ENCODE data around the gene CREG2.

CREG2 gene

DNA sequence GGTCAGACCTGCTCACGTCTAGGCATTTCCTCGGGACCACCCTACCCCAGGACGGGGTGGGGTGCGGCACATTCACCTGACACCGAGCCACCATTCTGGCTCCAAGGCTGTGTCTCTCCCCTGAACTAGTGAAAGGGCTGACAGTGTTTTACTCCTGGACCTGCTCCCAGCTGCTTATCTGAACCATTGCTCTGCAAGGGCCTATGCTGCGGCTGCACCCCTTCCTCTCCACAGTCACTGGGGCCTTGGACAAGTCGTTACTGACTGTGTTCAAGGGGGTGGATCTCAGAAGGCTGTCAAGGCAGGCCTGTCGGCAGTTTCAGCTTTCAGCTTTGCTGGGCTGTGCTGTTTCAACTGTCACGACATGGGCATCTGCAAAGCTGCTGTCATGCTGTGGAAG lies 11.7 kb downstream of the CREG2 start:
- Histone ChIP-seq H3K14ac (ENCODE audit: low read length in 2 of 2) (no peak overlapping the region), H2BK120ac (ENCODE audit: low read depth, low read length) (no peak overlapping the region), H3K4ac (ENCODE audit: low read depth in 1 of 2, low read length in 2 of 2) (no peak overlapping the region), H2BK12ac (ENCODE audit: low read length in 2 of 2) (no peak overlapping the region), H4K8ac (ENCODE audit: low read length) (no peak overlapping the region), H3K79me1 (replicated peaks; ENCODE audit: low read length, poor library complexity, severe bottlenecking) (no peaks in the 10 kb centered on the region), H3K4me2 (ENCODE audit: low read length, poor library complexity, severe bottlenecking) (no peak overlapping the region), H4K91ac (ENCODE audit: low read length) (no peak overlapping the region), H3K9ac (ENCODE audit: low read length) (no peak overlapping the region), H2AFZ (ENCODE audit: low read depth, low read length) (no peak overlapping the region), H3K27ac (ENCODE audit: low read length, poor library complexity, severe bottlenecking) (no peak overlapping the region), H3K36me3 (ENCODE audit: control insufficient read depth in 1 of 2, insufficient read depth in 2 of 2, low read depth in 1 of 2, low read length in 2 of 2) (no peaks in the 10 kb centered on the region), H2BK5ac (ENCODE audit: low read depth, low read length, poor library complexity, severe bottlenecking) (no peak overlapping the region), H3K18ac (ENCODE audit: low read depth in 1 of 2, low read length in 2 of 2) (no peak overlapping the region), H3K23ac (ENCODE audit: low read length in 2 of 2) (no peak overlapping the region), H3K9me3 (ENCODE audit: control insufficient read depth, low read length) (no peaks in the 10 kb centered on the region), H3K27me3 (ENCODE audit: control insufficient read depth in 1 of 2, insufficient read depth in 1 of 2, low read length in 2 of 2) (peaks cover 0 to 11% of the 10 kb centered on the region in 2 experiments), H2AK5ac (ENCODE audit: low read length, severe bottlenecking) (no peak overlapping the region), H3K4me3 (ENCODE audit: insufficient read depth in 1 of 2, low read depth in 1 of 2, low read length in 2 of 2) (no peak overlapping the region), H3K4me1 (ENCODE audit: control insufficient read depth, insufficient read depth, low read depth, low read length) (peaks cover 5% of the 10 kb centered on the region), H2BK15ac (ENCODE audit: low read depth, poor library complexity, severe bottlenecking) (no peak overlapping the region)
- WGBS, result 85% methylated on average over 9 of the region's 9 CpGs
- no peak for DNase-seq

DNA sequence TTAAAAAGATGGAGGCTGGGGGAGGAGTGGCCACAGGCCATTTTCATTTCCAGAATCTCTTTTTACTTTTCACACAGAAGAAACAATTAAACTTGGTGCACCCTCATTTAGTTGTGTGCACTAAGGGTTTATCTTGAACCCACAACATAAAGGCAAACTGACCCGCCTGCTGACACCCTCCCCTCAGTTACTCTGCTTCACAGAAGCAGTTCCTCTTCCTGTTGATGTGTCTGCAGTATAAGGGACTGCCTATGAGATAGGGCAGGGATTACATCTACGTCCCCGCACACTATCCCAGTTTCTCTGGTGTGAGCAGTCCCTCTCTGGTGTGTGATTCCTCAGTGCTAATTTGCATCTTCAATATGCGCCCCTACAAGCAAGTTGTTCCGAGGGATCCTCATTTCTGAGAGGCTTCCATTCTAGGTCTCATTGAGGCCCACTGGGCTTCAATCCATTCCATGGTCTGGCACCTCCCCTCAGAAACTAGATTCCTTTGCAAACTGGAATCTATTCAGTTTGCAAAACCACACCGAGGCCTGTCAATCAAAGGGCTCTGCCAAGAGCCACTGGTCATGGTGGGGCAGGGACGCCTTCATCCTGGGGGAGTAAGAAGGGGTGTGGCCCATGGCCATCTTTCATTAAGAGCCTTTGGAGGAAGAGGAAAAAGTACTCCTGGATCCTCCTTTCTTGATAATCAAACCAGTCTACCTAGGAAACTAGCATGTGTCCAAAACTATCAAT lies 12.3 kb downstream of the CREG2 start:
- Histone ChIP-seq H2AFZ (ENCODE audit: low read depth, low read length) (no peak overlapping the region), H3K79me1 (replicated peaks; ENCODE audit: low read length, poor library complexity, severe bottlenecking) (no peaks in the 10 kb centered on the region), H3K4me3 (ENCODE audit: insufficient read depth in 1 of 2, low read depth in 1 of 2, low read length in 2 of 2) (no peak overlapping the region), H2BK120ac (ENCODE audit: low read depth, low read length) (no peak overlapping the region), H3K9ac (ENCODE audit: low read length) (no peak overlapping the region), H3K4me2 (ENCODE audit: low read length, poor library complexity, severe bottlenecking) (no peak overlapping the region), H2BK12ac (ENCODE audit: low read length in 2 of 2) (no peak overlapping the region), H2AK5ac (ENCODE audit: low read length, severe bottlenecking) (no peak overlapping the region), H3K4me1 (ENCODE audit: control insufficient read depth, insufficient read depth, low read depth, low read length) (no peaks in the 10 kb centered on the region), H3K27me3 (ENCODE audit: control insufficient read depth in 1 of 2, insufficient read depth in 1 of 2, low read length in 2 of 2) (peaks cover 0 to 14% of the 10 kb centered on the region in 2 experiments), H3K4ac (ENCODE audit: low read depth in 1 of 2, low read length in 2 of 2) (no peak overlapping the region), H4K8ac (ENCODE audit: low read length) (no peak overlapping the region), H3K18ac (ENCODE audit: low read depth in 1 of 2, low read length in 2 of 2) (no peak overlapping the region), H4K91ac (ENCODE audit: low read length) (no peak overlapping the region), H2BK15ac (ENCODE audit: low read depth, poor library complexity, severe bottlenecking) (no peak overlapping the region), H3K14ac (ENCODE audit: low read length in 2 of 2) (no peak overlapping the region), H3K9me3 (ENCODE audit: control insufficient read depth, low read length) (no peaks in the 10 kb centered on the region), H2BK5ac (ENCODE audit: low read depth, low read length, poor library complexity, severe bottlenecking) (no peak overlapping the region), H3K23ac (ENCODE audit: low read length in 2 of 2) (no peak overlapping the region), H3K36me3 (ENCODE audit: control insufficient read depth in 1 of 2, insufficient read depth in 2 of 2, low read depth in 1 of 2, low read length in 2 of 2) (no peaks in the 10 kb centered on the region), H3K27ac (ENCODE audit: low read length, poor library complexity, severe bottlenecking) (no peak overlapping the region)
- WGBS, result 89% methylated on average over 7 of the region's 7 CpGs
- no peak for DNase-seq

GRCh38 chr2:101372792-101373191 lies 14.5 kb downstream of the CREG2 start:
- H3K18ac ChIP-seq (ENCODE audit: low read depth in 1 of 2, low read length in 2 of 2), result no peak overlapping the region
- H4K91ac ChIP-seq (ENCODE audit: low read length), result no peak overlapping the region
- no peaks in the 10 kb centered on the region for H3K79me1 ChIP-seq (replicated peaks; ENCODE audit: low read length, poor library complexity, severe bottlenecking)
- H2BK12ac ChIP-seq (ENCODE audit: low read length in 2 of 2), result no peak overlapping the region
- H3K36me3 ChIP-seq (ENCODE audit: control insufficient read depth in 1 of 2, insufficient read depth in 2 of 2, low read depth in 1 of 2, low read length in 2 of 2), result no peaks in the 10 kb centered on the region
- H2AK5ac ChIP-seq (ENCODE audit: low read length, severe bottlenecking), result no peak overlapping the region
- no peak overlapping the region for H2BK5ac ChIP-seq (ENCODE audit: low read depth, low read length, poor library complexity, severe bottlenecking)
- no peak overlapping the region for H3K27ac ChIP-seq (ENCODE audit: low read length, poor library complexity, severe bottlenecking)
- no peak overlapping the region for H3K14ac ChIP-seq (ENCODE audit: low read length in 2 of 2)
- H3K9me3 ChIP-seq (ENCODE audit: control insufficient read depth, low read length), result no peaks in the 10 kb centered on the region
- H3K4me3 ChIP-seq (ENCODE audit: insufficient read depth in 1 of 2, low read depth in 1 of 2, low read length in 2 of 2), result no peak overlapping the region
- no peaks in the 10 kb centered on the region for H3K4me1 ChIP-seq (ENCODE audit: control insufficient read depth, insufficient read depth, low read depth, low read length)
- peaks cover 5 to 23% of the 10 kb centered on the region in 2 experiments for H3K27me3 ChIP-seq (ENCODE audit: control insufficient read depth in 1 of 2, insufficient read depth in 1 of 2, low read length in 2 of 2)
- no peak overlapping the region for H2AFZ ChIP-seq (ENCODE audit: low read depth, low read length)
- H2BK15ac ChIP-seq (ENCODE audit: low read depth, poor library complexity, severe bottlenecking), result no peak overlapping the region
- no peak overlapping the region for H4K8ac ChIP-seq (ENCODE audit: low read length)
- no CpG with 5 or more reads among the region's 1 CpG for whole genome bisulfite sequencing
- no peak overlapping the region for H2BK120ac ChIP-seq (ENCODE audit: low read depth, low read length)
- H3K23ac ChIP-seq (ENCODE audit: low read length in 2 of 2), result no peak overlapping the region
- DNase-seq, result no peak
- no peak overlapping the region for H3K4ac ChIP-seq (ENCODE audit: low read depth in 1 of 2, low read length in 2 of 2)
- no peak overlapping the region for H3K4me2 ChIP-seq (ENCODE audit: low read length, poor library complexity, severe bottlenecking)
- H3K9ac ChIP-seq (ENCODE audit: low read length), result no peak overlapping the region

GRCh38 chr2:101371636-101372035 lies 15.7 kb downstream of the CREG2 start:
- H3K9me3 ChIP-seq (ENCODE audit: control insufficient read depth, low read length), result no peaks in the 10 kb centered on the region
- no peak overlapping the region for H3K23ac ChIP-seq (ENCODE audit: low read length in 2 of 2)
- no peak overlapping the region for H2BK5ac ChIP-seq (ENCODE audit: low read depth, low read length, poor library complexity, severe bottlenecking)
- no peak overlapping the region for H2BK15ac ChIP-seq (ENCODE audit: low read depth, poor library complexity, severe bottlenecking)
- H3K27me3 ChIP-seq (ENCODE audit: control insufficient read depth in 1 of 2, insufficient read depth in 1 of 2, low read length in 2 of 2), result peaks cover 5 to 23% of the 10 kb centered on the region in 2 experiments
- no peaks in the 10 kb centered on the region for H3K4me1 ChIP-seq (ENCODE audit: control insufficient read depth, insufficient read depth, low read depth, low read length)
- no peak overlapping the region for H3K4me2 ChIP-seq (ENCODE audit: low read length, poor library complexity, severe bottlenecking)
- no peak overlapping the region for H3K9ac ChIP-seq (ENCODE audit: low read length)
- H2BK120ac ChIP-seq (ENCODE audit: low read depth, low read length), result no peak overlapping the region
- H3K27ac ChIP-seq (ENCODE audit: low read length, poor library complexity, severe bottlenecking), result no peak overlapping the region
- no peak overlapping the region for H4K91ac ChIP-seq (ENCODE audit: low read length)
- no peak for DNase-seq
- no peak overlapping the region for H2AFZ ChIP-seq (ENCODE audit: low read depth, low read length)
- no peak overlapping the region for H3K4ac ChIP-seq (ENCODE audit: low read depth in 1 of 2, low read length in 2 of 2)
- H3K4me3 ChIP-seq (ENCODE audit: insufficient read depth in 1 of 2, low read depth in 1 of 2, low read length in 2 of 2), result no peak overlapping the region
- 77% methylated on average over 4 of the region's 4 CpGs for WGBS
- no peaks in the 10 kb centered on the region for H3K36me3 ChIP-seq (ENCODE audit: control insufficient read depth in 1 of 2, insufficient read depth in 2 of 2, low read depth in 1 of 2, low read length in 2 of 2)
- H2BK12ac ChIP-seq (ENCODE audit: low read length in 2 of 2), result no peak overlapping the region
- H3K18ac ChIP-seq (ENCODE audit: low read depth in 1 of 2, low read length in 2 of 2), result no peak overlapping the region
- H4K8ac ChIP-seq (ENCODE audit: low read length), result peak overlapping the region; percentile 7
- no peak overlapping the region for H2AK5ac ChIP-seq (ENCODE audit: low read length, severe bottlenecking)
- H3K14ac ChIP-seq (ENCODE audit: low read length in 2 of 2), result peak overlapping the region in 1 of 2 experiments; percentile 18
- H3K79me1 ChIP-seq (replicated peaks; ENCODE audit: low read length, poor library complexity, severe bottlenecking), result no peaks in the 10 kb centered on the region
